ENCODE data around the gene TBC1D10B. TPM values are rescaled to one million over a fixed set of nuclear protein-coding genes. Genes with fewer than 3 reads are reported as not detected.
A peak's percentile ranks its signal among the peaks of the same experiment; 100 is the strongest.

Gene TBC1D10B
- total RNA-seq, 2 donors from 2014 or later = 27.4 to 28.8 TPM

GRCh38 chr16:30358990-30359870 lies 11.1 kb downstream of the TBC1D10B start:
- Mint-ChIP-seq H3K36me3 (ENCODE audit: low read depth) (peaks cover 11% of the 10 kb centered on the region), H3K27me3 (no peaks in the 10 kb centered on the region), H3K4me1 (peaks cover 29% of the 10 kb centered on the region), H3K27ac (no peak overlapping the region), H3K4me3 (no peak overlapping the region)
- ATAC-seq (no peak), DNase-seq (no peak)
- no peaks in the 10 kb centered on the region for H3K9me3 ChIP-seq (ENCODE audit: control insufficient read depth, low read length, poor library complexity, severe bottlenecking)

- H3K27ac Mint-ChIP-seq = no peak overlapping the region
- DNase-seq (no peak), ATAC-seq (no peak)
- peaks cover 11% of the 10 kb centered on the region for H3K36me3 Mint-ChIP-seq (ENCODE audit: low read depth)
- no peaks in the 10 kb centered on the region for H3K9me3 ChIP-seq (ENCODE audit: control insufficient read depth, low read length, poor library complexity, severe bottlenecking)
- H3K4me1 Mint-ChIP-seq = peaks cover 32% of the 10 kb centered on the region
- H3K27me3 Mint-ChIP-seq = no peaks in the 10 kb centered on the region
- H3K4me3 Mint-ChIP-seq = no peak overlapping the region
Measured at GRCh38 chr16:30358577-30358936, 11.7 kb downstream of the TBC1D10B start.

DNA sequence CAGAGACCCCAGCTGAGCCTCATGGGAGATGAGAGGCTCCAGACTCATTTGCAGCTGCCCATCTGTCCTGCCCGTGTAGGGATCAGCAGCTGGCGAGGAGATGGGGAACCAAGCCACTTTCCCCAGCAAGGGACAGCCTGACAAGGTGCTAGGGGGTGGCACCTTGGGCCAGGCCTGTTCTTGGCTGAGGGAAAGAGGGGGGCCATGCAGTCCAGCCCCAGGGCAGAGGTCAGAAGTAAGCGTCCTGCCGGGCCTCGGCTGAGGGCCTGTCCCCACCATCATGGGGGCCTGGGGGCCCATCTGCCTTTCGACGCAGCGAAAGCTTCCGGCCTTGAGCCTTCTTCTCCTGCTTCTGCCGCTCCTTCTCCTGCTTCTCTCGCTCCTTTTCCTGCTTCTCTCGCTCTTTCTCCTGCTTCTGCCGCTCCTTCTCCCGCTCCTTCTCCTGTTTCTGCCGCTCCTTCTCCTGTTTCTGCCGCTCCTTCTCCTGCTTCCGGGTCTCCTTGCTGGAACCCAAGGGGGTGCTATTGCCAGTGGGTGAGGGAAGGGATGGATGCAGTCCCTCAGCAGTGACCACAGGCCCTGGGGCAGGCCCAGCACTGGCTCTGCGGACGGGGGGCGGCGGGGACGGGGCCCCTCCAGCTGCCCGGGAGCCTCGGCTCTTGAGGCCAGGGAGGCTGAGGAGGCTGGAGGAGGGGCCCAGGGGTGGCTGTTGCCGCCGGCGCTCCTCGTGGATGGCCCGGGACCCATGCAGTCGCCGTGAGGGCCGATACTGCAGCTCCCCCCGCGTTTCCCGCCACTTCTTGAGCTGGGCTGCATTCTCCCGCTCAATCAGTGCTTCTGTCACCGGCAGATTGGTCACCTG lies 12.3 kb downstream of the TBC1D10B start:
- peaks cover 28% of the 10 kb centered on the region for H3K4me1 Mint-ChIP-seq
- no peak overlapping the region for H3K27ac Mint-ChIP-seq
- H3K4me3 Mint-ChIP-seq = no peak overlapping the region
- H3K36me3 Mint-ChIP-seq (ENCODE audit: low read depth) = peaks cover 8% of the 10 kb centered on the region
- no peaks in the 10 kb centered on the region for H3K9me3 ChIP-seq (ENCODE audit: control insufficient read depth, low read length, poor library complexity, severe bottlenecking)
- ATAC-seq (no peak), DNase-seq (no peak)
- H3K27me3 Mint-ChIP-seq = no peaks in the 10 kb centered on the region

DNA sequence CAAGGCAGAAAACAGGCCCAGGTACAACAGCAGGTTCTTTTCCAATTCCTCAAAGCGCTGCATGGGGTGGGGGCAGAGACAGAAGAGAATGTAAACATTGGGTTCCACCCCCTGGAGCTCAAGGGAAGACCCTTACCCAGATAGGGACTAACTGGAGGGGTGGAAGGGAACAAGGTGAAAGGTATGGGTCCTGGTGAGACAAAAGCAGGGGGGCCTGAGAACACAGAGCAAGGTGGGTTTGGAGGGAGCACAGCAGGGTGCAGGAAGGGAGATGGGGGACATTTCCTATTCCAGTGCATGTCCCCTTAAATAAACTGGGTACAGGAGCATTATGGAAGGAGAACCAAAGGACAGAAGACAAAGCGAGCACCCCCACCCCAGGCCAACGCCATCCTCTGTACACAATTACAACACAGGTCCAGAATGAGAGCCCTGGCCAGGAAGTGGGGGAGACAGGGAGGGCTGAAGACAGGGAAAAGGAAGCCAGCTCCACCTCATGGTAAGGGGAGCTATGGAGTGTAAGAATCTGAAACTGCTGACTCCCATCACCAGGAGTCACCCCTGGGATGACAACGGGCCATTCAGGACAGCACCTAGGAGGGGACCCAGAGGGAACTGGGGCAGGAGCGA lies 13.1 kb downstream of the TBC1D10B start:
- H3K27me3 Mint-ChIP-seq = no peaks in the 10 kb centered on the region
- peaks cover 28% of the 10 kb centered on the region for H3K4me1 Mint-ChIP-seq
- no peak overlapping the region for H3K4me3 Mint-ChIP-seq
- DNase-seq (no peak), ATAC-seq (no peak)
- no peaks in the 10 kb centered on the region for H3K9me3 ChIP-seq (ENCODE audit: control insufficient read depth, low read length, poor library complexity, severe bottlenecking)
- H3K36me3 Mint-ChIP-seq (ENCODE audit: low read depth) = peaks cover 4% of the 10 kb centered on the region
- peak overlapping the region; percentile 96 for H3K27ac Mint-ChIP-seq

GRCh38 chr16:30356401-30357084 lies 13.8 kb downstream of the TBC1D10B start:
- peak; percentile 20 for ATAC-seq
- no peaks in the 10 kb centered on the region for H3K9me3 ChIP-seq (ENCODE audit: control insufficient read depth, low read length, poor library complexity, severe bottlenecking)
- Mint-ChIP-seq H3K4me3 (peak overlapping the region; percentile 97), H3K27me3 (no peaks in the 10 kb centered on the region), H3K36me3 (ENCODE audit: low read depth) (peaks cover 4% of the 10 kb centered on the region), H3K4me1 (peaks cover 28% of the 10 kb centered on the region), H3K27ac (peak overlapping the region; percentile 96)
- no peak for DNase-seq

GRCh38 chr16:30355954-30356308 lies 14.4 kb downstream of the TBC1D10B start:
- peaks cover 4% of the 10 kb centered on the region for H3K36me3 Mint-ChIP-seq (ENCODE audit: low read depth)
- H3K4me3 Mint-ChIP-seq = peak overlapping the region; percentile 97
- H3K27me3 Mint-ChIP-seq = no peaks in the 10 kb centered on the region
- no peaks in the 10 kb centered on the region for H3K9me3 ChIP-seq (ENCODE audit: control insufficient read depth, low read length, poor library complexity, severe bottlenecking)
- H3K4me1 Mint-ChIP-seq = peaks cover 31% of the 10 kb centered on the region
- H3K27ac Mint-ChIP-seq = peak overlapping the region; percentile 96
- ATAC-seq = no peak
- no peak for DNase-seq

DNA sequence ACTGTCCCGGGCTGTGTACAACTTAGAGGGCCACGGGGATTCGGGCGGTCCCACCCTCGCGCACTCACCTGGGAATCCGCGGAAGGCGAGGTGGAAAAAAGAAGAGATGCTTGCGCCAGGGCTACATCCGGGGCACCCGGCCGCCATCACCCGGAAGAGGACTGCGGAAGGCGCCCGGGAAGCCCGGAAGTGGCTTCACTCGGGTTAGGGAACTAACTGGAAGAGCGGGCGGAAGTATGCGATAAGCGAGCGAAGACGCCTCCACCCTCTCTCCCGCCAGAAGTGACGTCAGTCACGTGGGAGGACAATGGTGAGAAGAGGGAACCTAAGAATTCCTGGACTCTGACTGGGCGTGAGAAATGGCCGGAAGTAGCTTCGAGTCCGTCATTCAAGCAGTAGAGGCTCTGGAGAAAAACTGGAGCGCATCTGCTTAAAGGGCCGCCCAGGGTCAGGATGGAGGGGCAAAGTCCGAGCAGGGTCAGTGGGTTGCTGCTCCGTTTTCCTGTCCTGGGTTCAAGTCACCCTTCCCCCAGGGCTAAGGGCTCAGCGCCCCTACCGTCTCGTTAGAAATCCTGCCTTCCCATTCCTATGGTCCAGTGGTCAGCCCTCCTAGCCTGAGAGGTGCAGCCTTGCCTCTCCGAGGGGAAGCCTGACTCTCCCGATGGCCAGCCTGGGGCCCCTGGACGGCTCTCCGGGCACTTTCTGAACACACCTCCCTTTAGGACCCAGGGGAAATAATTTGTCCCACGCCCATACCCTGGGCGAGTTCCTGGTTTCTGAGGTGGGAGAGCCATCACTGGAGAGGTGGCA lies 14.9 kb downstream of the TBC1D10B start, which contains the start of gene CD2BP2:
CD2BP2 (minus strand) TSS at position 165 of the 810 bp plus-strand sequence. CDS start 627 bp downstream, outside the sequence.
- peaks cover 29% of the 10 kb centered on the region for H3K4me1 Mint-ChIP-seq
- DNase-seq = peak; percentile 69 to 82 (median 81)
- H3K27ac Mint-ChIP-seq = peak within 1 kb of the TSS; percentile 96
- peak; percentile 92 for ATAC-seq
- H3K9me3 ChIP-seq (ENCODE audit: control insufficient read depth, low read length, poor library complexity, severe bottlenecking) = no peaks in the 10 kb centered on the region
- no peaks in the 10 kb centered on the region for H3K27me3 Mint-ChIP-seq
- peak within 1 kb of the TSS; percentile 97 for H3K4me3 Mint-ChIP-seq
- H3K36me3 Mint-ChIP-seq (ENCODE audit: low read depth) = peaks cover 2% of the 10 kb centered on the region

- H3K27me3 Mint-ChIP-seq = no peaks in the 10 kb centered on the region
- DNase-seq (no peak), ATAC-seq (peak; percentile 42)
- H3K36me3 Mint-ChIP-seq (ENCODE audit: low read depth) = no peaks in the 10 kb centered on the region
- peaks cover 30% of the 10 kb centered on the region for H3K4me1 Mint-ChIP-seq
- H3K27ac Mint-ChIP-seq = peak overlapping the region; percentile 96
- H3K4me3 Mint-ChIP-seq = peak overlapping the region; percentile 97
- no peaks in the 10 kb centered on the region for H3K9me3 ChIP-seq (ENCODE audit: control insufficient read depth, low read length, poor library complexity, severe bottlenecking)
Measured at GRCh38 chr16:30354423-30355143, 15.7 kb downstream of the TBC1D10B start.

DNA sequence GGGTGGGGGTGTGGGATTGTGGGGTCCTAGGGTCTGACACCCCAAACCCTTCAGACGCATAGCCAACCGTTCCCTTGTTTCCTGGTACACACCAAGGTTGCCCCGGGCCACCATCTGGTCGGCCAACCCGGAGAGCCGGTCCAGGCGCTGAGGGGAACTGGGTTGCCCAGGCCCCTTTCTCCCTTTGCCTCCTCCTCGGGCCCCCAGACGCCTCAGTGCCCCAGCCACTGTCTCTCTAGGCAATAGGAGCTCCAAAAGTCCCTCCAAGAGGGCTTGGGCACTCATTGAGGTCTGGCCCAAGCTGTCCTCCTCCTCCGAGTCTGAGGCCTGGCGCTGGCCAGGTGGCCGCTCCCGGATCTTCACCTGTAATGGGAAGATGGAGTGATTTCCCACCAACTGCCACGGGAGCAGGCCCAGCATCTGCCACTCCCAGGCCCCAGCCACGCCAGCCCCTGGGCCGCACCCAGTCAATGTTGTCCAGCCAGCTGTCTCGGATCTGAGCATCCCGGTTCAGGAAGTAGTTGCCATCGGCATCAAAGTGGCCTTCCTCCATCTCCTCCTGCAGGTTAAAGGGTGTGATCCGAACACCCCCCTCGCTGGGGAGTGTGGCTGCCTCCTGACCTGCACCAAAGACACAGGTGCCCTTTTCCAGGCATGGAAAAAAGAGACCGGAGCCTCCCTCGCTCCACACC lies 16.7 kb downstream of the TBC1D10B start:
- DNase-seq (no peak), ATAC-seq (no peak)
- Mint-ChIP-seq H3K4me1 (peaks cover 31% of the 10 kb centered on the region), H3K36me3 (ENCODE audit: low read depth) (no peaks in the 10 kb centered on the region), H3K27ac (peak overlapping the region; percentile 96), H3K27me3 (no peaks in the 10 kb centered on the region), H3K4me3 (peak overlapping the region; percentile 97)
- H3K9me3 ChIP-seq (ENCODE audit: control insufficient read depth, low read length, poor library complexity, severe bottlenecking) = no peaks in the 10 kb centered on the region

DNA sequence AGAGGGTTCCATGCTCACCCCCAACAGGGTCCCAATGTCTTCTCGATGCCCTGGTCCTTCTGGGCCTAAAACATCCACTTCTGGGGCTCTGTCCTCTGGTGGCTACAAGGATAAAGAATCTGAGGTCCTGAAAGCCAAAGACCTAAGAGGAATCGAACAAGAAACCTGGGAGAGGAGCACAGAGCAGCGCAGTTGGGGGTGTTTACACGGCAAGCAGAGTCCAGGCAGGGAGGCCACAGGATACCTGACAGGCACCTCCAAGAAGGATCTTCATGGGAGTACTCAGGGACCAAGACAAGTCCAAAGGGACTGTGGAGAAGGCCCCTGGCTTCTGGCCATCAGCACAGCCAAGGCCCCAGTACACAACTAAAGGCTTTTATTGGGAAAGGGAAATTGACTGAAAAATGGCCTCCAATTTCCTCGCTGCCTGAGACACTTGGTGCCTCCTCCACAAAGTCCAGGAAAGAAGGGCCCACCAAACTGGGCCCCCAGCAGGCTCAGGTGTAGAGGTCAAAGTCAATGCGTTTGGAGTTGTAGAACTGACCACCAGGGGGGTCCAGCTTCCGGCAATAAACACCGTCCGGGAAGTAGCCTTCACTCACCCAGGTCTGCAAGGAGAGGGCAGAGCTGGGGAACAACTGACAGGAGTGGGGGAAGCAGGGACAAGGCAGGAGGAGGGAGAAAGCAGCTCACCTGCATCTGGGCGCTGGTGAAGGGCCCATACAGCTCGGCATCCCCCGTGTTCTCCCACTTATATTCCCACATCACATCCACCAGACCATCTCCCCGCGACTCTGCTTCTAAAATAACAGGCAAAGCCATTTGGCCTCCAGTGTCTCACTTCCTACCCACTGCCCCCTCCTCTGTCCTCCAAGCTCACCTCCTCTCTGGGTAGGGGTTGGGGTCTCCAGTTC lies 17.5 kb downstream of the TBC1D10B start:
- Mint-ChIP-seq H3K27ac (peak overlapping the region; percentile 19), H3K27me3 (no peaks in the 10 kb centered on the region), H3K4me3 (no peak overlapping the region), H3K4me1 (peaks cover 31% of the 10 kb centered on the region), H3K36me3 (ENCODE audit: low read depth) (no peaks in the 10 kb centered on the region)
- no peak for DNase-seq
- no peak for ATAC-seq
- no peaks in the 10 kb centered on the region for H3K9me3 ChIP-seq (ENCODE audit: control insufficient read depth, low read length, poor library complexity, severe bottlenecking)
